SK-N-SH (cell line): ENCODE data around the gene CLDN15. TPM values are rescaled to one million over a fixed set of nuclear protein-coding genes. Genes with fewer than 3 reads are reported as not detected.

Experiments used
- CTCF ChIA-PET: fragments of 300-600, 350-600 bp; formaldehyde crosslinking; extraction: SDS; loops from one replicate; lab custom pipeline; 2021; lab: Yijun Ruan, JAX
- POLR2A ChIA-PET: fragments of 350-600 bp; sonication (Branson Sonifier 250); formaldehyde crosslinking; extraction: SDS; loops from one replicate; lab custom pipeline; 2020; ENCODE audit warnings: antibody characterized with exemption, inconsistent platforms; lab: Yijun Ruan, JAX
- DNase-seq: peaks from one replicate; pipeline ENCODE4 v3.0.0; 2012
- H2AFZ ChIP-seq: fragments of 200-600 bp; sonication (generic); 2 replicates; pipeline ENCODE4 v1.8.1; 2016; ENCODE audit warnings: antibody characterized with exemption, mild to moderate bottlenecking, low read depth
- H3F3A ChIP-seq: fragments of 200-600 bp; sonication (generic); replicated peaks from 2 replicates; pipeline ENCODE3; 2016; ENCODE audit warnings: antibody characterized with exemption, mild to moderate bottlenecking; ENCODE audit not compliant: insufficient read depth
- H3K27ac ChIP-seq, 2 experiments: fragments of 200-500 bp in 1 of 2; fragments of 200-600 bp in 1 of 2; sonication (Bioruptor generic) in 1 of 2; sonication (generic), shearing (Covaris generic) in 1 of 2; 2 replicates each; pipeline versions ENCODE4 v1.5.1 to v1.6.1; 2014 to 2016; ENCODE audit warnings: low read depth in 2 of 2, inconsistent platforms in 1 of 2, low read length in 1 of 2, mild to moderate bottlenecking in 1 of 2, mixed read lengths in 1 of 2
- H3K27me3 ChIP-seq: fragments of 200-600 bp; sonication (generic), shearing (Covaris generic); 2 replicates; pipeline ENCODE4 v1.6.1; 2016; ENCODE audit warnings: mixed run types; ENCODE audit not compliant: insufficient read depth
- H3K36me3 ChIP-seq, 2 experiments: fragments of 200-500 bp in 1 of 2; fragments of 200-600 bp in 1 of 2; sonication (Bioruptor generic) in 1 of 2; sonication (generic) in 1 of 2; replicated peaks in 1 of 2; 2 replicates each; pipeline versions ENCODE3 to v1.5.1; 2014 to 2016; ENCODE audit warnings: low read length in 1 of 2, mild to moderate bottlenecking in 1 of 2; ENCODE audit not compliant: insufficient read depth in 2 of 2, control insufficient read depth in 1 of 2
- H3K4me1 ChIP-seq, 2 experiments: fragments of 200-500 bp in 1 of 2; fragments of 200-600 bp in 1 of 2; sonication (Bioruptor generic) in 1 of 2; sonication (generic), shearing (Covaris generic) in 1 of 2; 2 replicates each; pipeline versions ENCODE4 v1.5.1 to v1.6.1; 2014 to 2016; ENCODE audit warnings: low read depth in 1 of 2, low read length in 1 of 2, mixed run types in 1 of 2; ENCODE audit not compliant: insufficient read depth in 2 of 2, control insufficient read depth in 1 of 2
- H3K4me2 ChIP-seq: fragments of 200-600 bp; sonication (generic), shearing (Covaris generic); 2 replicates; pipeline ENCODE4 v1.6.1; 2017; ENCODE audit warnings: mixed run types
- H3K4me3 ChIP-seq, 2 experiments: fragments of 200-500 bp in 1 of 2; fragments of 200-600 bp in 1 of 2; sonication (Bioruptor generic) in 1 of 2; sonication (generic), shearing (Covaris generic) in 1 of 2; 2 replicates each; pipeline versions ENCODE4 v1.5.1 to v1.8.1; 2014 to 2016; ENCODE audit warnings: low read depth in 2 of 2, inconsistent platforms in 1 of 2, low read length in 1 of 2, mild to moderate bottlenecking in 1 of 2, mixed read lengths in 1 of 2, moderate library complexity in 1 of 2
- H3K79me2 ChIP-seq: fragments of 200-600 bp; sonication (generic); 2 replicates; pipeline ENCODE4 v1.8.1; 2017; ENCODE audit warnings: mild to moderate bottlenecking; ENCODE audit not compliant: insufficient read depth
- H3K9ac ChIP-seq: fragments of 200-600 bp; sonication (generic); 2 replicates; pipeline ENCODE4 v1.6.1; 2017; ENCODE audit warnings: mixed run types
- H3K9me2 ChIP-seq: fragments of 200-600 bp; sonication (generic); 2 replicates; pipeline ENCODE4 v1.6.1; 2017; ENCODE audit warnings: mixed run types
- H3K9me3 ChIP-seq: fragments of 200-600 bp; sonication (generic); 2 replicates; pipeline ENCODE4 v1.6.1; 2017; ENCODE audit warnings: mixed run types, mild to moderate bottlenecking, moderate library complexity
- H4K20me1 ChIP-seq: fragments of 200-600 bp; sonication (generic); 2 replicates; pipeline ENCODE4 v1.6.1; 2017; ENCODE audit warnings: mild to moderate bottlenecking, mixed run types; ENCODE audit not compliant: insufficient read depth
- CHD2 ChIP-seq: fragments of 150-350 bp; IDR thresholded peaks from 2 replicates; pipeline ENCODE4 v1.6.1; 2018; ENCODE audit warnings: low read length; ENCODE audit not compliant: partially characterized antibody
- EZH2phosphoT487 ChIP-seq: fragments of 200-600 bp; sonication (generic); IDR thresholded peaks from 2 replicates; pipeline ENCODE4 v1.6.1; 2017; ENCODE audit warnings: low read depth, mixed run types, mild to moderate bottlenecking, antibody characterized with exemption, moderate library complexity, borderline replicate concordance
- FOSL2 ChIP-seq: IDR thresholded peaks from 2 replicates; pipeline ENCODE4 v1.4.0; 2012; ENCODE audit warnings: low read depth, mild to moderate bottlenecking, moderate library complexity, borderline replicate concordance
- JUND ChIP-seq: IDR thresholded peaks from 2 replicates; pipeline ENCODE4 v1.4.0; 2012
- MEF2A ChIP-seq: IDR thresholded peaks from 2 replicates; pipeline ENCODE4 v1.4.0; 2012; ENCODE audit warnings: low read depth, borderline replicate concordance
- NFIC ChIP-seq: IDR thresholded peaks from 2 replicates; pipeline ENCODE4 v1.4.0; 2012; ENCODE audit warnings: borderline replicate concordance
- RCOR1 ChIP-seq: fragments of 150-350 bp; IDR thresholded peaks from 2 replicates; pipeline ENCODE4 v1.6.1; 2017; ENCODE audit warnings: antibody characterized with exemption, low read length
- RFX5 ChIP-seq: IDR thresholded peaks from 2 replicates; pipeline ENCODE4 v1.6.1; 2012; ENCODE audit warnings: mild to moderate bottlenecking, improper control_type of control experiment, low read length
- RXRA ChIP-seq: IDR thresholded peaks from 2 replicates; pipeline ENCODE4 v1.4.0; 2012; ENCODE audit warnings: low read depth, mild to moderate bottlenecking, borderline replicate concordance
- SIN3A ChIP-seq: IDR thresholded peaks from 2 replicates; pipeline ENCODE4 v1.6.1; 2012; ENCODE audit warnings: low read depth, mild to moderate bottlenecking, low read length, moderate library complexity, borderline replicate concordance
- SMC3 ChIP-seq: IDR thresholded peaks from 2 replicates; pipeline ENCODE4 v1.6.1; 2012; ENCODE audit warnings: low read depth, low read length, improper control_type of control experiment
- TAF1 ChIP-seq: IDR thresholded peaks from 2 replicates; pipeline ENCODE4 v1.6.1; 2012; ENCODE audit warnings: low read depth, mild to moderate bottlenecking, low read length, moderate library complexity, borderline replicate concordance
- TEAD4 ChIP-seq: IDR thresholded peaks from 2 replicates; pipeline ENCODE4 v1.4.0; 2012; ENCODE audit warnings: mild to moderate bottlenecking, borderline replicate concordance; ENCODE audit not compliant: insufficient read depth
- WGBS: methylation state at CpG from one replicate; pipeline ENCODE4 v1.1.6; 2017; ENCODE audit warnings: low lambda C conversion rate; 5-methylcytosine and 5-hydroxymethylcytosine counted together
- polyA plus RNA-seq, 3 experiments: library from polyadenylated mRNA; depleted of rRNA; stranded (reverse); fragments of >200 nt; gene quantifications; 2 replicates each; pipeline ENCODE4 v1.2.3, GENCODE V29; 2012
- TF ChIP-seq, protein P1 (sequence below): fragments of 150-350 bp; IDR thresholded peaks from 2 replicates; pipeline ENCODE4 v1.6.1; 2016; ENCODE audit warnings: mild to moderate bottlenecking, low read depth, low read length
- TF ChIP-seq, protein P2 (sequence below): IDR thresholded peaks from 2 replicates; pipeline ENCODE4 v1.4.0; 2012; ENCODE audit warnings: low read depth
- TF ChIP-seq, protein P3 (sequence below): IDR thresholded peaks from 2 replicates; pipeline ENCODE4; 2012
- TF ChIP-seq, protein P4 (sequence below): fragments of 200-600 bp; sonication (generic); IDR thresholded peaks from 2 replicates; pipeline ENCODE4 v1.6.1; 2017; ENCODE audit warnings: antibody characterized with exemption, mild to moderate bottlenecking, moderate library complexity

Gene CLDN15
- polyA plus RNA-seq, 1 of the 3 experiments (the other 2 are of a cell fraction), result 24.0 TPM

- H3K9ac ChIP-seq, result no peak overlapping the region
- no peak overlapping the region for H2AFZ ChIP-seq
- no peaks in the 10 kb centered on the region for H3K36me3 ChIP-seq
- peaks cover 16% of the 10 kb centered on the region for H3F3A ChIP-seq
- H3K27me3 ChIP-seq, result no peaks in the 10 kb centered on the region
- H3K79me2 ChIP-seq, result no peaks in the 10 kb centered on the region
- no peaks in the 10 kb centered on the region for H3K9me2 ChIP-seq
- H3K9me3 ChIP-seq, result no peaks in the 10 kb centered on the region
- TF ChIP-seq FOSL2 (no peak), TEAD4 (no peak), RXRA (no peak), CHD2 (no peak), SIN3A (no peak), NFIC (no peak), SMC3 (no peak), JUND (no peak), RCOR1 (no peak), EZH2phosphoT487 (no peak), MEF2A (no peak), RFX5 (no peak), TAF1 (no peak)
- TF ChIP-seq, protein P1, sequence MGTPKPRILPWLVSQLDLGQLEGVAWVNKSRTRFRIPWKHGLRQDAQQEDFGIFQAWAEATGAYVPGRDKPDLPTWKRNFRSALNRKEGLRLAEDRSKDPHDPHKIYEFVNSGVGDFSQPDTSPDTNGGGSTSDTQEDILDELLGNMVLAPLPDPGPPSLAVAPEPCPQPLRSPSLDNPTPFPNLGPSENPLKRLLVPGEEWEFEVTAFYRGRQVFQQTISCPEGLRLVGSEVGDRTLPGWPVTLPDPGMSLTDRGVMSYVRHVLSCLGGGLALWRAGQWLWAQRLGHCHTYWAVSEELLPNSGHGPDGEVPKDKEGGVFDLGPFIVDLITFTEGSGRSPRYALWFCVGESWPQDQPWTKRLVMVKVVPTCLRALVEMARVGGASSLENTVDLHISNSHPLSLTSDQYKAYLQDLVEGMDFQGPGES, result no peak
- TF ChIP-seq, protein P2, sequence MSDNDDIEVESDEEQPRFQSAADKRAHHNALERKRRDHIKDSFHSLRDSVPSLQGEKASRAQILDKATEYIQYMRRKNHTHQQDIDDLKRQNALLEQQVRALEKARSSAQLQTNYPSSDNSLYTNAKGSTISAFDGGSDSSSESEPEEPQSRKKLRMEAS, result no peak
- TF ChIP-seq, protein P3, sequence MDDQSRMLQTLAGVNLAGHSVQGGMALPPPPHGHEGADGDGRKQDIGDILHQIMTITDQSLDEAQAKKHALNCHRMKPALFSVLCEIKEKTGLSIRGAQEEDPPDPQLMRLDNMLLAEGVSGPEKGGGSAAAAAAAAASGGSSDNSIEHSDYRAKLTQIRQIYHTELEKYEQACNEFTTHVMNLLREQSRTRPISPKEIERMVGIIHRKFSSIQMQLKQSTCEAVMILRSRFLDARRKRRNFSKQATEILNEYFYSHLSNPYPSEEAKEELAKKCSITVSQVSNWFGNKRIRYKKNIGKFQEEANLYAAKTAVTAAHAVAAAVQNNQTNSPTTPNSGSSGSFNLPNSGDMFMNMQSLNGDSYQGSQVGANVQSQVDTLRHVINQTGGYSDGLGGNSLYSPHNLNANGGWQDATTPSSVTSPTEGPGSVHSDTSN, result no peak
- TF ChIP-seq, protein P4, sequence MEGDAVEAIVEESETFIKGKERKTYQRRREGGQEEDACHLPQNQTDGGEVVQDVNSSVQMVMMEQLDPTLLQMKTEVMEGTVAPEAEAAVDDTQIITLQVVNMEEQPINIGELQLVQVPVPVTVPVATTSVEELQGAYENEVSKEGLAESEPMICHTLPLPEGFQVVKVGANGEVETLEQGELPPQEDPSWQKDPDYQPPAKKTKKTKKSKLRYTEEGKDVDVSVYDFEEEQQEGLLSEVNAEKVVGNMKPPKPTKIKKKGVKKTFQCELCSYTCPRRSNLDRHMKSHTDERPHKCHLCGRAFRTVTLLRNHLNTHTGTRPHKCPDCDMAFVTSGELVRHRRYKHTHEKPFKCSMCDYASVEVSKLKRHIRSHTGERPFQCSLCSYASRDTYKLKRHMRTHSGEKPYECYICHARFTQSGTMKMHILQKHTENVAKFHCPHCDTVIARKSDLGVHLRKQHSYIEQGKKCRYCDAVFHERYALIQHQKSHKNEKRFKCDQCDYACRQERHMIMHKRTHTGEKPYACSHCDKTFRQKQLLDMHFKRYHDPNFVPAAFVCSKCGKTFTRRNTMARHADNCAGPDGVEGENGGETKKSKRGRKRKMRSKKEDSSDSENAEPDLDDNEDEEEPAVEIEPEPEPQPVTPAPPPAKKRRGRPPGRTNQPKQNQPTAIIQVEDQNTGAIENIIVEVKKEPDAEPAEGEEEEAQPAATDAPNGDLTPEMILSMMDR, result no peak
- DNase-seq, result no peak
- H3K4me2 ChIP-seq, result no peak overlapping the region
- 90% methylated on average over 4 of the region's 4 CpGs for WGBS
- no peaks in the 10 kb centered on the region for H4K20me1 ChIP-seq
- peaks cover 0 to 3% of the 10 kb centered on the region in 2 experiments; a peak in 1 of 4 replicates for H3K4me1 ChIP-seq
- no peak overlapping the region for H3K27ac ChIP-seq
- H3K4me3 ChIP-seq, result no peak overlapping the region
- CTCF ChIA-PET, result interaction anchor here (0.9 to 7.2 kb wide), 8 partner anchors 10 to 57 kb away, joined by 3 to 51 read pairs (median 3); partner anchors contain the start of gene MOGAT3
- POLR2A ChIA-PET, result no interaction called here
Observed at GRCh38 chr7:101186844-101187428, 50.7 kb downstream of the CLDN15 start.
